PC-3 (cell line): ENCODE results near the gene IFT43. TPM values are rescaled to one million over a fixed set of nuclear protein-coding genes. Genes with fewer than 3 reads are reported as not detected.
A peak's percentile ranks its signal among the peaks of the same experiment; 100 is the strongest.

Source experiments
- ATAC-seq: fragments of 200-7000 bp; cut with Tn5 transposase; 2 replicates; pipeline ENCODE4 v1.9.1; 2020; ENCODE audit warnings: mild to moderate bottlenecking, moderate library complexity
- BruUV-seq: library from RNA; stranded (reverse); fragments of 400-500 nt; replicated peaks from 2 replicates; lab custom pipeline; 2021; lab: Mats Ljungman, UMichigan
- CTCF ChIA-PET: fragments of 300-600 bp; sonication (Branson Sonifier 250); formaldehyde crosslinking; loops from one replicate; lab custom pipeline; 2022; ENCODE audit warnings: antibody characterized with exemption; lab: Charles Lee
- POLR2A ChIA-PET: fragments of 300-600 bp; sonication (Branson Sonifier 250); formaldehyde crosslinking; loops from one replicate; lab custom pipeline; 2022; ENCODE audit warnings: antibody characterized with exemption; ENCODE audit not compliant: unreplicated experiment; lab: Charles Lee
- DNase-seq: peaks from one replicate; pipeline ENCODE4 v3.0.0-alpha.2; 2015
- H2AFZ ChIP-seq: fragments of 300-600 bp; sonication (generic); 2 replicates; pipeline ENCODE4 v1.6.0; 2016; ENCODE audit warnings: antibody characterized with exemption, low read length
- H3F3A ChIP-seq: fragments of 300-600 bp; sonication (generic); one replicate; pipeline ENCODE4 v1.6.0; 2017; ENCODE audit warnings: antibody characterized with exemption, low read length, control low read depth, mild to moderate bottlenecking; ENCODE audit not compliant: unreplicated experiment
- H3K27ac ChIP-seq: fragments of 300-600 bp; sonication (generic); 2 replicates; pipeline ENCODE4 v1.5.1; 2016; ENCODE audit warnings: mild to moderate bottlenecking, low read length
- H3K27me3 ChIP-seq: fragments of 300-600 bp; sonication (generic); 2 replicates; pipeline ENCODE4 v1.6.1; 2016; ENCODE audit warnings: low read length, mixed read lengths
- H3K36me3 ChIP-seq: fragments of 300-600 bp; sonication (generic); 2 replicates; pipeline ENCODE4 v1.6.1; 2016; ENCODE audit warnings: low read depth, mixed run types, low read length, mixed read lengths
- H3K4me1 ChIP-seq: fragments of 300-600 bp; sonication (generic); 2 replicates; pipeline ENCODE4 v1.5.1; 2016; ENCODE audit warnings: low read length; ENCODE audit not compliant: insufficient read depth
- H3K4me2 ChIP-seq: fragments of 300-600 bp; sonication (generic); 2 replicates; pipeline ENCODE4 v1.6.0; 2016; ENCODE audit warnings: low read length
- H3K4me3 ChIP-seq: fragments of 300-600 bp; sonication (generic); 2 replicates; pipeline ENCODE4 v1.5.1; 2016; ENCODE audit warnings: mild to moderate bottlenecking, low read length, mixed read lengths
- H3K79me2 ChIP-seq: fragments of 300-600 bp; sonication (generic); 2 replicates; pipeline ENCODE4 v1.6.1; 2017; ENCODE audit warnings: low read length, mixed read lengths
- H3K9ac ChIP-seq: fragments of 300-600 bp; sonication (generic); 2 replicates; pipeline ENCODE4 v1.6.0; 2016; ENCODE audit warnings: mild to moderate bottlenecking, low read length
- H3K9me2 ChIP-seq: fragments of 300-600 bp; sonication (generic); replicated peaks from 2 replicates; pipeline ENCODE4 v1.6.1; 2016; ENCODE audit warnings: mixed run types, low read length, mixed read lengths
- H3K9me3 ChIP-seq: fragments of 300-600 bp; sonication (generic); 2 replicates; pipeline ENCODE4 v1.6.1; 2016; ENCODE audit warnings: low read length, mixed read lengths
- H4K20me1 ChIP-seq: fragments of 300-600 bp; sonication (generic); 2 replicates; pipeline ENCODE4 v1.6.1; 2016; ENCODE audit warnings: low read length, mixed read lengths
- CTCF ChIP-seq: fragments of 300-600 bp; sonication (generic); conservative IDR thresholded peaks from 2 replicates; pipeline ENCODE4 v1.5.1; 2017; ENCODE audit warnings: antibody characterized with exemption, low read depth, mild to moderate bottlenecking, low read length
- EZH2 ChIP-seq: fragments of 300-600 bp; sonication (generic); IDR thresholded peaks from one replicate; pipeline ENCODE4 v1.6.1; 2017; ENCODE audit warnings: antibody characterized with exemption, mild to moderate bottlenecking, low read length; ENCODE audit not compliant: unreplicated experiment
- EZH2phosphoT487 ChIP-seq: fragments of 300-600 bp; sonication (generic); IDR thresholded peaks from 2 replicates; pipeline ENCODE4 v1.6.1; 2018; ENCODE audit warnings: mild to moderate bottlenecking, antibody characterized with exemption, low read length, borderline replicate concordance
- intact Hi-C: fragments of 100-400 bp; cut with micrococcal nuclease; formaldehyde crosslinking; loops from 2 replicates; pipeline ENCODE4 v1.9.0; 2023
- total RNA-seq: library from RNA; depleted of rRNA; stranded (reverse); fragments of >200 nt; gene quantifications from 2 replicates; pipeline ENCODE4 v1.2.3, GENCODE V29; 2014

IFT43 gene
- total RNA-seq, 1 experiment from 2014 or later, result 41.3 TPM

DNA sequence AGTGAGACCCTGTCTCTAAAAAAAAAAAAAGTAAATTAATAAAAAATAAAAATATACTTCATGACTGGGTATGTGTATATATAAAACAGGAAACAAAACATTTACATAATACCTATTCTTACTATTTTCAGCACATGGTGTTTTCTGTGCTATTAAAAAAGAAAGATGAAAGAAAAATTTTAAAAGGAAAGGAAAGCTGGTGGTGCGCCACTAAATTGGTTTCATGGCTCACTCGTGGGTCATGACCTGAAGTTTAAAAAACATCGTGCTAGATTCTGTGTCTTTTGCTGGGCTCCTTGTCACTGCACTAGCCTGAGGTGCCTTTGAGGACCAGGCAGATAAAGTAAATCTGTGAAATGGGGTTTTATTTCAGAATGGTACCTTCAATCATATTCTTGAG lies 69.8 kb downstream of the IFT43 start:
- no peaks in the 10 kb centered on the region for H4K20me1 ChIP-seq
- ATAC-seq (no peak), DNase-seq (no peak)
- H3F3A ChIP-seq, result no peaks in the 10 kb centered on the region
- POLR2A ChIA-PET, result no interaction called here
- intact Hi-C loops, result no loop called here
- BruUV-seq, result no TSS peak
- CTCF ChIA-PET, result no interaction called here
- H3K4me3 ChIP-seq, result no peak overlapping the region
- H3K9me3 ChIP-seq, result no peaks in the 10 kb centered on the region
- no peaks in the 10 kb centered on the region; the same call in 1 of the 2 replicates for H3K36me3 ChIP-seq
- H2AFZ ChIP-seq, result no peak overlapping the region
- H3K9ac ChIP-seq, result no peak overlapping the region
- H3K27ac ChIP-seq, result no peak overlapping the region
- no peaks in the 10 kb centered on the region for H3K79me2 ChIP-seq
- TF ChIP-seq EZH2phosphoT487, result no peak
- no peak for TF ChIP-seq EZH2
- TF ChIP-seq CTCF, result no peak
- H3K27me3 ChIP-seq, result no peaks in the 10 kb centered on the region
- no peaks in the 10 kb centered on the region for H3K9me2 ChIP-seq
- H3K4me2 ChIP-seq, result no peak overlapping the region
- no peaks in the 10 kb centered on the region for H3K4me1 ChIP-seq

DNA sequence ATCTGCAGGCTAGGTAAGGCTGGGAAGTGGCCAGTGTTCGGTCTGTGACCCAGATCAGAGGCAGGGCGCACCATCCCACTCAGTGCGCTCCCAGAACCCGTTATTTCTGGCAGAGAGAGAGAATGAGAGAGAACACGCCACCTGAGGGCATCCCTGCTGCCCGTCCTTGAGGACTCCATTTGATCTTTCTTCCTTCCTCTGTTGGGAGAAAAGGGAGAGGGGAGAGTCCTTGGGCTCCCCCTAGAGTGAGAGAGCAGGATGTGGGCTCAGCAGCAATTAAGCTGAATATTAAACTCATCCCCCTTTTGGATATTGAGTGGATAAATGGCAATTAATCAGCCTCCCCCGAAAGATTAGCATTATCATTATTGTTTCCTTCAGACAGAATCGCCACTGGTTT lies 70.6 kb downstream of the IFT43 start:
- Histone ChIP-seq H3K4me2 (no peak overlapping the region), H2AFZ (no peak overlapping the region), H4K20me1 (no peaks in the 10 kb centered on the region), H3K4me1 (no peaks in the 10 kb centered on the region), H3F3A (no peaks in the 10 kb centered on the region), H3K79me2 (no peaks in the 10 kb centered on the region), H3K9me2 (no peaks in the 10 kb centered on the region), H3K9ac (no peak overlapping the region), H3K4me3 (no peak overlapping the region), H3K36me3 (no peaks in the 10 kb centered on the region; the same call in 1 of the 2 replicates), H3K27me3 (no peaks in the 10 kb centered on the region), H3K27ac (no peak overlapping the region), H3K9me3 (no peaks in the 10 kb centered on the region)
- TF ChIP-seq EZH2 (no peak), EZH2phosphoT487 (no peak), CTCF (peak; percentile 73)
- no TSS peak for BruUV-seq
- DNase-seq (peak; percentile 39), ATAC-seq (peak; percentile 59; the same call in 1 of the 2 replicates)
- CTCF ChIA-PET, result no interaction called here
- intact Hi-C loops, result no loop called here
- POLR2A ChIA-PET, result no interaction called here

DNA sequence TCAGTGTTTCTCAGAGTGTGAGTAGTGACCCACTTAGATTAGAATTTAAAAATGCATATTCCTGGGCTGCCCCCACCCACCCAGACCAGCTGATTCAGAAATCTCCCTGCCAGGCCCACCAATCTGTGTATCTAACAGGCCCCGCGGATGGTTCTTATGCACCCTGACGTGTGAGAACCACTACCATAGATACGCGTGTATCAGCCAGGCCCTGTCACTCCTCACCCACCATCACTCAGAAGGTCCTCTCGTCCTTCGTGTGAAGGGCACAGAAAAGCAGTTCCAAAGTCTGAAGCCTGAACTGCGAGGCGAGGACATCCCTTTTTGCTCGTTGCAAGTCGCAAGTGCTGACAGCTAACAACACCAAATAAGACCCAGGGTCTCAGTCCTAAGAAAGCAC lies 72.4 kb downstream of the IFT43 start:
- H2AFZ ChIP-seq, result no peak overlapping the region
- no peak overlapping the region for H3K4me2 ChIP-seq
- H3K9me3 ChIP-seq, result no peaks in the 10 kb centered on the region
- no peaks in the 10 kb centered on the region for H3K27me3 ChIP-seq
- ATAC-seq (no peak), DNase-seq (no peak)
- POLR2A ChIA-PET, result no interaction called here
- TF ChIP-seq CTCF (no peak), EZH2phosphoT487 (no peak), EZH2 (no peak)
- H3K9ac ChIP-seq, result no peak overlapping the region
- CTCF ChIA-PET, result no interaction called here
- intact Hi-C loops, result no loop called here
- no peaks in the 10 kb centered on the region for H4K20me1 ChIP-seq
- H3K36me3 ChIP-seq, result no peaks in the 10 kb centered on the region; the same call in 1 of the 2 replicates
- no peaks in the 10 kb centered on the region for H3K4me1 ChIP-seq
- no peaks in the 10 kb centered on the region for H3K9me2 ChIP-seq
- H3K4me3 ChIP-seq, result no peak overlapping the region
- no peaks in the 10 kb centered on the region for H3K79me2 ChIP-seq
- BruUV-seq, result no TSS peak
- H3F3A ChIP-seq, result no peaks in the 10 kb centered on the region
- H3K27ac ChIP-seq, result no peak overlapping the region
